Measurements from ENCODE around the gene RSPRY1.

- TF ChIP-seq CTCF (IDR thresholded peaks at IDR 0.05): no peak
- TF ChIP-seq POLR2AphosphoS5 (IDR thresholded peaks at IDR 0.05; ENCODE audit: insufficient read depth in 1 of 2, low read depth in 1 of 2): no peak
Observed at GRCh38 chr16:57140931-57141668, 45.0 kb upstream of the RSPRY1 start.
